HAP-1 (cell line): ENCODE measurements around the gene TMEM119.

Source experiments
- DNase-seq, 2 experiments: peaks; one replicate each; pipeline ENCODE4 v3.0.0-alpha.2; 2016 to 2020; ENCODE audit warnings: low spot score in 2 of 2
- H3K27me3 ChIP-seq: fragments of 250-450 bp; sonication (Bioruptor Pico); 2 replicates; pipeline ENCODE4 v1.5.1; 2020; ENCODE audit warnings: low read depth, mild to moderate bottlenecking, moderate library complexity
- H3K36me3 ChIP-seq: fragments of 250-450 bp; sonication (Bioruptor Pico); replicated peaks from 2 replicates; pipeline ENCODE4 v1.5.1; 2020; ENCODE audit warnings: mild to moderate bottlenecking
- H3K4me1 ChIP-seq: fragments of 250-450 bp; sonication (Bioruptor Pico); 2 replicates; pipeline ENCODE4 v1.5.1; 2020; ENCODE audit warnings: mild to moderate bottlenecking
- H3K4me3 ChIP-seq: fragments of 250-450 bp; sonication (Bioruptor Pico); 2 replicates; pipeline ENCODE4 v1.5.1; 2020; ENCODE audit warnings: mild to moderate bottlenecking, moderate library complexity
- H3K9me3 ChIP-seq: fragments of 250-450 bp; sonication (Bioruptor Pico); 2 replicates; pipeline ENCODE4 v1.5.1; 2020; ENCODE audit warnings: mild to moderate bottlenecking, moderate library complexity
- in situ Hi-C: fragments of 300-500 bp; cut with MboI; formaldehyde crosslinking; loops from 3 replicates; pipeline ENCODE4 v1.14.3; 2020; ENCODE audit warnings: low sequenced_read_pairs, inconsistent platforms, mixed read lengths

Gene TMEM119

DNA sequence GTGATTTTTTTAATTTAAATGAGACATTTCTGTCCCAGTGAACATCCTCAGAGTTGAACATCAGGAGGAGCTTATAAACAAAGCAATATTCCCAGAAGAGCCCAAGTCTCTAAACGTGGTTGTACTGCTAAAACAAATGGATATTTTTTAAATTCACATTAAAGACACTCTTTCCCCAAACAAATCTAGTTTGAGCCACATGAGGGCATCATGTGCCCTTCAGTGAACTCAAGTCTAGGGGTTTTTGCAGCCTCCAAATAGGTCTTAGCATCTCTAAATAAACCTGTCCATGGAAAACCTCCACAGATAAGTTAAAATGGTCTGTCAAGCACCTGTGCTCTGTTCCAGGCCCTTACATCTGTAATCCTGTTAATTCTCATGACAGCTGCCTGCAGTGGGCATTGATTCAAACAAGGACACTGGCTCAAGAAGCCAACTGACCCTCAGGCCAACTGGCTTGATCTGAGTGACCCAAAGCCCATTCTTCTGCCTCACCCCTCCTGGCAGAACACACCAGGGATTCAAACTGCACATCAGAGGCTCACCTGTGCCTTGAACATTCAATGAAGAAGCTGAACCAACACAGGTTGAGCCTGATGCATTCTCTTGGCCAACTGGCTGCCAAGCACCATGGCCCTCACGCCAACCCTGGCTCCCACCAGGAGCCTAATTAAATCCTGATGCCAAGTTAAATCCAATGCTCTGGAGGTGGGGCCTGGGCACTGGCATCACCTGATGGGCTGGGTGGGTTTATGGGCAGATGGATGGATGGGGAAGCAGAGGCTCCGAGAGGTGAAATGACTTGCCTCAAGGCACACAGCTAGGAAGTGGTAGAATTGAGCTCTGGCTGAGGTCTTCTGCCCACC lies 26.9 kb downstream of the TMEM119 start:
- H3K4me1 ChIP-seq, result no peaks in the 10 kb centered on the region
- in situ Hi-C loops, result no loop called here
- H3K27me3 ChIP-seq, result no peaks in the 10 kb centered on the region
- no peak overlapping the region for H3K4me3 ChIP-seq
- H3K36me3 ChIP-seq, result peaks cover 28% of the 10 kb centered on the region
- no peaks in the 10 kb centered on the region for H3K9me3 ChIP-seq
- DNase-seq, result no peak

DNA sequence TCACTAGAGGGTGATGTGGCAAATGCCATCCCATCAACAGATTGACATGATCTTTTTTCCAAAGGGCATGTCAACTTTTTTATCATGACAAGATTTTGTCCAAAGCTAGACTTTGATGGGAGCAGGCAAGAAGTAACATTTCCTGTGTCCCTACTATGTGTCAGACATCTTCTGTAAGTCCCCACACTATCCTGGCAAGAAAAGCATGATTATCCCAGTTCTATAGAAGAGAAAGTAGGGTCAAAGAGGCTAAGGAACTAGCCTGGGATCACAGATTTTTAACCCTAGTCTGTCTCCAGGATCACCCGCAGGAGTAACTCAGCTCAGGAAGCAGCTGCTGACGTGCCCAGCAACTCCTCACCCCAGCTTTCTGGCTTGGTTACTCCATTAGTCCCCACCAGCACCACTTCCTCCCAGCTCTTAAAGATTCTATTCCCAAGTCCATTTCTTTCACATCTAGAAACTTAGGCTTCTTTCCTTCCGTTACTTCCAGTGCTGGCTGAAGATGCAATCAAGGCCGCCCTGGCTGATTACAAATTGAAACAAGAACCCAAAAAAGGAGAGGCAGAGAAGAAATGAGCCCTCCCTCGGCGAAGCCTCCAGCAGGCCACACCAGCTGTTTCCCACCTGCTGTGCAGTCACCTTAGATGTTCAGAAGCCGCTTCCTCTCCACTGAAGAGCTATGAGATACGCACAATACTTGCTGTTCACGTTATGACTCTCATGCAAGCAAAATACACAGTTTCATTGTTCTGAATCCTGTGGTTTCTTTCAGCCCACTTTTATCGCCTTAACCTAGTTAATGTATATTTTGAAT lies 29.3 kb downstream of the TMEM119 start:
- Histone ChIP-seq H3K9me3 (no peaks in the 10 kb centered on the region), H3K27me3 (no peaks in the 10 kb centered on the region), H3K4me1 (peaks cover 4% of the 10 kb centered on the region), H3K4me3 (no peak overlapping the region), H3K36me3 (peaks cover 49% of the 10 kb centered on the region)
- DNase-seq, result no peak
- in situ Hi-C loops, result loop anchor here (5.0 to 10.0 kb wide), 3 partner anchors 49 to 526 kb away; partner anchors contain the start of genes ALKBH2 and UNG

- no peaks in the 10 kb centered on the region for H3K9me3 ChIP-seq
- DNase-seq, result no peak
- no peaks in the 10 kb centered on the region for H3K27me3 ChIP-seq
- in situ Hi-C loops, result loop anchor here (5.0 to 10.0 kb wide), 3 partner anchors 50 to 527 kb away; partner anchors contain the start of genes ALKBH2 and UNG
- no peak overlapping the region for H3K4me3 ChIP-seq
- H3K36me3 ChIP-seq, result peaks cover 49% of the 10 kb centered on the region
- peaks cover 4% of the 10 kb centered on the region for H3K4me1 ChIP-seq
Measured at GRCh38 chr12:108567406-108568337, 30.2 kb downstream of the TMEM119 start.

DNA sequence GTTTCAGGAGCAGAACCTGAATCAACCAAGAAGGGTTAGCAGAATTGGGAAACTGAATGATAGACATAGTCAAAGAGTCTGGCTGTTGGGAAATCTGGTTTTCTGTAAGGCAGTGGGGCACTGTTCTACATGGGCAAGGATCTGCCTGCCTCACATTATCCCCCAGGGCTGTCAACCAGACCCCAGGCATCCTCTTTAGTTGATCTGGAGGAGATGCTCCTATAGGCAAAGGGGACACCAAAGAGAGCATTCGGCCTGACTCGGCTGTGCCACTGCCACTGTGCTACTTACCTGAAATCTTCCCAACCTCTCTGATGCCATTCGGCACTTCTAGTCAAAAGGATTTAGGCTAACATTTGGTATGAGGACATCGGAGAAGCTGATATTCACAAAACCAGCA lies 31.4 kb downstream of the TMEM119 start:
- Histone ChIP-seq H3K4me1 (peaks cover 4% of the 10 kb centered on the region), H3K4me3 (no peak overlapping the region), H3K36me3 (peaks cover 49% of the 10 kb centered on the region), H3K27me3 (no peaks in the 10 kb centered on the region), H3K9me3 (no peaks in the 10 kb centered on the region)
- no peak for DNase-seq
- in situ Hi-C loops, result loop anchor here (5.0 to 10.0 kb wide), 3 partner anchors 51 to 528 kb away; partner anchors contain the start of genes ALKBH2 and UNG

GRCh38 chr12:108565976-108566375 lies 31.9 kb downstream of the TMEM119 start:
- H3K27me3 ChIP-seq, result no peaks in the 10 kb centered on the region
- in situ Hi-C loops, result loop anchor here (5.0 to 10.0 kb wide), 3 partner anchors 51 to 529 kb away; partner anchors contain the start of genes ALKBH2 and UNG
- no peak overlapping the region for H3K4me3 ChIP-seq
- no peaks in the 10 kb centered on the region for H3K9me3 ChIP-seq
- peaks cover 49% of the 10 kb centered on the region for H3K36me3 ChIP-seq
- no peak for DNase-seq
- peaks cover 4% of the 10 kb centered on the region for H3K4me1 ChIP-seq

DNA sequence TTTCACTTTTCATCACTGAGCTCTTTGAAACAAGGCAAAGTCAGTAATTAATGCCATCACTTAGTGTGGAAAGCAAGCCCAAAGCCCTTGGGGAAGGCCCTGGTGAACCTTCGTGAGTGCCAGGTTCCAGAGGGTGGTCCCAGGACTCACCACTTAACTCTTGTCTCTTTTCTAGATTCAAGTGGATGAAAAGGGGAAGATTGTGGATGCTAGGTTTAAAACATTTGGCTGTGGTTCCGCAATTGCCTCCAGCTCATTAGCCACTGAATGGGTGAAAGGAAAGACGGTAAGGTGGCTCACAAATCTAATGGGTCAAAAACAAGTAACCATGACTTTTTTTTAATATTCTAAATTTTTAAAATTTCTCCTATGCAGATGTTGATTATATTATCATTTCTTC lies 32.7 kb downstream of the TMEM119 start:
- in situ Hi-C loops, result loop anchor here (5.0 to 10.0 kb wide), 3 partner anchors 52 to 530 kb away; partner anchors contain the start of genes ALKBH2 and UNG
- Histone ChIP-seq H3K4me3 (no peak overlapping the region), H3K36me3 (peaks cover 49% of the 10 kb centered on the region)

GRCh38 chr12:108564724-108565123 lies 33.2 kb downstream of the TMEM119 start:
- no peaks in the 10 kb centered on the region for H3K9me3 ChIP-seq
- in situ Hi-C loops, result loop anchor here (5.0 to 10.0 kb wide), 3 partner anchors 53 to 530 kb away; partner anchors contain the start of genes ALKBH2 and UNG
- no peaks in the 10 kb centered on the region for H3K27me3 ChIP-seq
- DNase-seq, result no peak
- peaks cover 49% of the 10 kb centered on the region for H3K36me3 ChIP-seq
- H3K4me3 ChIP-seq, result no peak overlapping the region
- H3K4me1 ChIP-seq, result peaks cover 8% of the 10 kb centered on the region

More for the DNA sequence above, 32.7 kb downstream of the TMEM119 start:
- Histone ChIP-seq H3K27me3 (no peaks in the 10 kb centered on the region), H3K4me1 (peaks cover 4% of the 10 kb centered on the region), H3K9me3 (no peaks in the 10 kb centered on the region)
- no peak for DNase-seq

DNA sequence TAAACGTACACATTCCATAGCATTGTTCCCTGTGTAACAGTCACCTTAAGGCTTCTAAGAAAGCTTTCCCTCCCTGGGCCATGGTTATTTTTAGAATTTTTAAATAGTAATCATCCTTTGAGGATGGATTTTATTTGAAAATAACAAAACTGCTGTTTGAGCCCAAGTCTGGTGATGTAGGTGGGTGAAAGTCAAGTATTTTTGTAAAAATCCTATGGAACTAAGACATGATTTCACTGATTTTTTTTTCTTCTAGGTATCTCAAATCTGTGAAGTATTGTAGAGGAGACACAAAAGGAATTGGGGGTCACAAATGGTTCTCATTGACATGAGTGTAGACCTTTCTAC lies 34.1 kb downstream of the TMEM119 start:
- no peak for DNase-seq
- Histone ChIP-seq H3K4me1 (peaks cover 8% of the 10 kb centered on the region), H3K9me3 (no peaks in the 10 kb centered on the region), H3K27me3 (no peaks in the 10 kb centered on the region), H3K36me3 (peaks cover 49% of the 10 kb centered on the region), H3K4me3 (peak overlapping the region; percentile 86)
- in situ Hi-C loops, result loop anchor here (10.0 kb wide), 2 partner anchors 241 to 531 kb away; partner anchors contain the start of genes ALKBH2 and UNG

DNA sequence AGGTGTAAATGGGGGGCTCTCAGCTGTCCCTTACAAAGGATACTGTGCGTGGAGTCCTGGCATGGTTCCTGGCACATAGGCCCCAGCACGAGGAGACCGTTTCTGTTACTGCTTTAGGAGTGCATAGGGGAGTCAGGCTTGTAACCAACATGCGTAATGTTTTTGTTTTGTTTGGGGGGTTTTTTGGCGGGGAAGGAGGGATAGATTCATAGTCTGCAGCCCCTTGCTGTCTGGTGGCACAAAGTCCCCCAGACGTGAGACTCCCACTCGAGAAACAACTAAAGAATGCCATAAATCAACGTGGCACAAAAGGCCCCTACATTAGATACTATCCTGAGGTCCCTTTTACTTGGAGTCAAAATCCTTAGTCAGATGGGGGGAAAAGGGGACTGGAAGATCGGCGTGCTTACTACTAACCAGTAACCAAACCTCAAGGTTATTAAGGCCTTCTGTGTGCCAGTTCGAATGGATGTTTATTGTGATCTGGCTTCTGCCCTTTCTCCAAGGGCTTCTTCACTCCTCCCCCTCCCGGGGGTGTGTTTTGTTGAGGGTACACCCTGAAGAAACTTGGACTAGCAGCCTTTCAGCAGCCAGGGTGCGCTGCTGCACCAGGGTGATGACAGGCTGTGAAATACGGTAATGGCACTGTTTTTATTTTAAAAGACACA lies 34.6 kb downstream of the TMEM119 start:
- Histone ChIP-seq H3K27me3 (no peaks in the 10 kb centered on the region), H3K9me3 (no peaks in the 10 kb centered on the region), H3K4me3 (peak overlapping the region; percentile 86), H3K36me3 (peaks cover 47% of the 10 kb centered on the region), H3K4me1 (peaks cover 8% of the 10 kb centered on the region)
- in situ Hi-C loops, result loop anchor here (10.0 kb wide), 2 partner anchors 242 to 532 kb away; partner anchors contain the start of genes ALKBH2 and UNG
- peak; percentile 90 to 92 for DNase-seq

DNA sequence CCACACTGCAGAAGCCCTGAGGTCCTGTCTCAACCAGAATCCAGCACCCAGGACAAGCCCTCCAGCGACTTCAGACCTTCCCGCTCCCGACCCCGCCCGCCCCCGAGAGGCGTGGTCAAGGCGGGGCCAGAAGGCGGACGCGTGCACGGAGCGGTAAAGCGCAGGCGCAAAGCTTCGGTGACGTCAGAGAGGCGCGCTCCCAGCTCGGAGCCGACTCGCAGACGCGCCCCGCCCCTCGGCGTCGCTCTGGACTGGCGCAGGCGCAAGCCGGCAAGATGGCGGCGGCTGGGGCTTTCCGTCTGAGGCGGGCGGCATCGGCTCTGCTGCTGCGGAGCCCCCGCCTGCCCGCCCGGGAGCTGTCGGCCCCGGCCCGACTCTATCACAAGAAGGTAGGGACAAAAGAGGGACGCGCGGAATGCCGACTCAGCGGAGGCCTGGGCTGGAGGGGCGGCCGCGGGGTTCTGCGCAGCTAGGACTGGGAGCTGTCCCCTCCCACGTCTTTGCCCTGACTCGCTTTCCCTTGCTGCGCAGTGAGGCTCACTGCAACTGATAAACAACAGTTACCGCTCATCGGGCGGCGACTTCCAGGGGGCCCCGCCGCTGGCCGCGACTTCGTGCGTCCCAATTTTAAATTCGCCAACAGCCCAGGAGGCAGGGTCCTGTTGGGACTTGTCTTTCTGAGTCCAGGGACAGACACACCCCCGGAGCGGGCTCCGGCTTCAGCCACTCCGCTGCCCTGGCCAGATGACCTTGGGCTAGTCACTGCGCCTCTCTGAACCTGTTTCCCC lies 35.3 kb downstream of the TMEM119 start, which contains the start of gene ISCU:
ISCU (plus strand) TSS at position 249 of the 788 bp plus-strand sequence; CDS start at position 276, 27 bp downstream.
- peaks cover 8% of the 10 kb centered on the region for H3K4me1 ChIP-seq
- no peaks in the 10 kb centered on the region for H3K27me3 ChIP-seq
- H3K9me3 ChIP-seq, result no peaks in the 10 kb centered on the region
- peaks cover 44% of the 10 kb centered on the region for H3K36me3 ChIP-seq
- peak; percentile 90 to 98 for DNase-seq
- H3K4me3 ChIP-seq, result peak within 1 kb of the TSS; percentile 86
- in situ Hi-C loops, result loop anchor here (10.0 kb wide), 2 partner anchors 242 to 532 kb away; partner anchors contain the start of genes ALKBH2 and UNG

DNA sequence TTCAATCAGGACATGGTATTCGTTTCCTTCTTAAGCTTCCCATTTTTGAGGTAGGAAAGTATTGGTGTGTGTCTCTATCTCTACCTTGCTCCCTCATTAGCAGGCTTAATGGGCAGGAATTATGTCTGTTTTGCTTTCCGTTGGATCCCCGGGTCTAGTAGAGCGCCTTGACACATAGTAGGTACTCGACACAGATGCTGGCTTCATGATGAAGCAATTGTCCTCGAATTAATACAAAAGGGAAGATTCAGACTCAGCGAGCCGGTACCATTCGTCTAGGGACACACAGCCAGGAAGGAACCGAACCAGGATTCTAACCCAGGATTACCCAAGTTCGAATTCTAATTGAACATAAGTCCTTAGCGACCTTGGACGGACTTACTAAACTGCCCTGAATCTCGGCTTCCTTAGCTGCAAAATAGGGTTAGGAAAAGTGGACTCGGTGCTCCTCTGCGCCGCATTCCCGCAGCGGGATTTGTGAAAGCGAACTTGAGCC lies 36.0 kb downstream of the TMEM119 start:
- H3K27me3 ChIP-seq, result no peaks in the 10 kb centered on the region
- H3K9me3 ChIP-seq, result no peaks in the 10 kb centered on the region
- H3K4me1 ChIP-seq, result peaks cover 8% of the 10 kb centered on the region
- in situ Hi-C loops, result loop anchor here (10.0 kb wide), 2 partner anchors 243 to 533 kb away; partner anchors contain the start of genes ALKBH2 and UNG
- H3K36me3 ChIP-seq, result peaks cover 40% of the 10 kb centered on the region
- peak in 1 of 2 experiments; percentile 17 for DNase-seq
- H3K4me3 ChIP-seq, result peak overlapping the region; percentile 86
